A549 (cell line): ENCODE data around the gene CXorf49B. TPM values are rescaled to one million over a fixed set of nuclear protein-coding genes. Genes with fewer than 3 reads are reported as not detected.
"Not testable (repeated sequence)": the region's sequence is repeated elsewhere in the genome, so short reads cannot be mapped to it uniquely, and the experiment has no call there.

Experiments used
- ATAC-seq, 2 experiments: fragments of 200-7000 bp in 1 of 2; fragments of >200 bp in 1 of 2; cut with Nextera tagmentation in 1 of 2; cut with Tn5 transposase in 1 of 2; 3 replicates each; pipeline versions ENCODE4 v1.8.0 to v1.9.1; 2018 to 2020; ENCODE audit warnings: mild to moderate bottlenecking in 1 of 2, moderate library complexity in 1 of 2
- CTCF ChIA-PET: fragments of 300-600 bp; sonication (Branson Sonifier 250); formaldehyde crosslinking; extraction: SDS; loops from one replicate; lab custom pipeline; 2021; ENCODE audit warnings: antibody characterized with exemption, inconsistent platforms; lab: Yijun Ruan, JAX
- POLR2A ChIA-PET: fragments of 350-600 bp; formaldehyde crosslinking; extraction: SDS; loops from one replicate; lab custom pipeline; 2021; ENCODE audit warnings: antibody characterized with exemption, inconsistent platforms; lab: Yijun Ruan, JAX
- DNase-seq, 2 experiments: peaks; one replicate each; pipeline versions ENCODE4 v3.0.0 to v3.0.0-alpha.2; 2011 to 2016; ENCODE audit warnings: low read depth in 1 of 2, low spot score in 1 of 2
- FAIRE-seq: peaks from 2 replicates; lab custom pipeline; 2011; peaks lifted over from hg19 to GRCh38; lab: Jason Lieb, UNC
- H3K27ac ChIP-seq, 2 experiments: fragments of >200 bp; sonication (Bioruptor Twin); formaldehyde crosslinking; 3 replicates each; pipeline ENCODE4 v1.5.1; 2016 to 2017
- H3K4me1 ChIP-seq: fragments of >200 bp; sonication (Bioruptor Twin); formaldehyde crosslinking; 3 replicates; pipeline ENCODE4 v1.6.1; 2016
- H3K4me2 ChIP-seq: fragments of >200 bp; sonication (Bioruptor Twin); formaldehyde crosslinking; 3 replicates; pipeline ENCODE4 v1.6.1; 2016
- H3K4me3 ChIP-seq: fragments of >200 bp; sonication (Bioruptor Twin); formaldehyde crosslinking; 3 replicates; pipeline ENCODE4 v1.5.1; 2016
- H3K9me3 ChIP-seq: fragments of >200 bp; sonication (Bioruptor Twin); formaldehyde crosslinking; 3 replicates; pipeline ENCODE4 v1.6.1; 2016
- KDM1A ChIP-seq: fragments of 200-600 bp; sonication (generic); IDR thresholded peaks from 2 replicates; pipeline ENCODE4 v1.6.1; 2016; ENCODE audit warnings: low read depth, mild to moderate bottlenecking
- MAFK ChIP-seq: fragments of 450-650 bp; IDR thresholded peaks from 2 replicates; pipeline ENCODE4 v1.6.1; 2014; ENCODE audit not compliant: partially characterized antibody
- MAX ChIP-seq: IDR thresholded peaks from 2 replicates; pipeline ENCODE4 v1.6.1; 2012
- WGBS: methylation state at CpG from one replicate; pipeline ENCODE4 v1.1.6; 2017; ENCODE audit errors: missing lambda C conversion rate; 5-methylcytosine and 5-hydroxymethylcytosine counted together
- polyA plus RNA-seq, 4 experiments: library from polyadenylated mRNA; depleted of rRNA in 3 of 4; stranded (reverse); fragments of >200 nt; fragmentation: RNase III in 1 of 4; extraction: RNeasy Plus Mini Kit Qiagen cat#74134 plus additional on column Dnase treatment in 1 of 4; gene quantifications; 2 replicates in 3 of 4; 3 replicates in 1 of 4; pipeline ENCODE4 v1.2.3, GENCODE V29; 2011 to 2017
- TF ChIP-seq, protein P1 (sequence below): fragments of 450-650 bp; IDR thresholded peaks from 2 replicates; pipeline ENCODE4 v1.6.1; 2014; ENCODE audit warnings: antibody characterized with exemption

CXorf49B gene
- polyA plus RNA-seq, 2 of the 4 experiments (the other 2 are of a cell fraction) = not detected

DNA sequence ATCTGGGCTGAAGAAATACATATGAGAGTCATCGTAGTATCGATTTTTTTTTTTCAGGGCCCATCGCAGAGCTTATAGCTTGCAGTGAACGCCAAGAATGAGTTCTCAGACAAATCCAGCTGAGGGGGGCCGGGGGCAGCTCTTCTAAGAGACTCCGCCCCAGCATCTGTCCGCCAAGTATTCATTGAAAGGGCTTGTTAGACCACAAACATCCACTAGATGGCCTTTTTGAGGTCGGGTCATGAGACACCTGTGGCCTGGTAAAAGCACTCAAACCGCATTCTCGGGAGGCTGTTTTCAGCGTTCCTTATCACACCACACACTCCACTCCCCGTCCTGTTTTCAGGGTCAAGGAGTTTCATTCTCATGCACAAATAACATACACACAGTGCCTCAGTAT is 15.2 kb downstream of the CXorf49B start:
- FAIRE-seq, H3K27ac ChIP-seq, H3K4me2 ChIP-seq, H3K4me1 ChIP-seq, H3K4me3 ChIP-seq, CTCF ChIA-PET, DNase-seq, H3K9me3 ChIP-seq, POLR2A ChIA-PET: not testable (repeated sequence)
- ATAC-seq = peak; percentile 66 to 78; a peak in 4 of 6 replicates
- WGBS = no CpG with 5 or more reads among the region's 12 CpGs

GRCh38 chrX:71782225-71782949 is 19.2 kb downstream of the CXorf49B start:
- DNase-seq, ATAC-seq, H3K9me3 ChIP-seq, H3K4me2 ChIP-seq, FAIRE-seq, H3K4me1 ChIP-seq, H3K4me3 ChIP-seq, CTCF ChIA-PET, H3K27ac ChIP-seq, POLR2A ChIA-PET: not testable (repeated sequence)
- WGBS = no CpG with 5 or more reads among the region's 10 CpGs

DNA sequence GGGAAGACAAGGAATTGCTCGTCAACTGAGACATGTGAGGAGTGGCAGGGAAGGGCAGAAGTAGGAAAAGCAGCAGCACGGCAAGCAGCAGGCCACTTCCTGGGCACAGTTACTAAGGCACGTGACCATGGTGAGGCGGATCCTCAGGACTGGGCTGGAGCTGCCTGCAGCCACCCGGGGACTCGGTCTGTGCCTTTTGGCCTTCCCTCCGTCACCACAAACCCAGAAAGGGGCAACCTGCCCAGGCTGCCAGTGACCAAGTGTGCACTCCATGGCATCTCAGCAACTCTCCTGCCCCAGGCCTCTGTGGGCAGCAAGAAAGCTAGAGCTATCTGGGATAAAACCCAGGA is 19.8 kb downstream of the CXorf49B start:
- DNase-seq, H3K4me2 ChIP-seq, H3K9me3 ChIP-seq, POLR2A ChIA-PET, CTCF ChIA-PET, H3K27ac ChIP-seq, FAIRE-seq, H3K4me1 ChIP-seq, H3K4me3 ChIP-seq, ATAC-seq: not testable (repeated sequence)
- no CpG with 5 or more reads among the region's 7 CpGs for WGBS

- WGBS = no CpG with 5 or more reads among the region's 20 CpGs
- FAIRE-seq, CTCF ChIA-PET, H3K4me2 ChIP-seq, DNase-seq, H3K4me1 ChIP-seq, H3K4me3 ChIP-seq, H3K27ac ChIP-seq, POLR2A ChIA-PET, H3K9me3 ChIP-seq: not testable (repeated sequence)
- ATAC-seq = peak; percentile 19 to 54; a peak in 3 of 6 replicates
Measured at GRCh38 chrX:71783569-71784347, 20.6 kb downstream of the CXorf49B start.

GRCh38 chrX:71784348-71784983 is 21.3 kb downstream of the CXorf49B start:
- CTCF ChIA-PET, POLR2A ChIA-PET, H3K4me1 ChIP-seq, H3K27ac ChIP-seq, DNase-seq, FAIRE-seq, H3K4me2 ChIP-seq, H3K9me3 ChIP-seq, H3K4me3 ChIP-seq: not testable (repeated sequence)
- ATAC-seq = peak; percentile 62 to 87; a peak in 4 of 6 replicates
- no CpG with 5 or more reads among the region's 15 CpGs for WGBS

DNA sequence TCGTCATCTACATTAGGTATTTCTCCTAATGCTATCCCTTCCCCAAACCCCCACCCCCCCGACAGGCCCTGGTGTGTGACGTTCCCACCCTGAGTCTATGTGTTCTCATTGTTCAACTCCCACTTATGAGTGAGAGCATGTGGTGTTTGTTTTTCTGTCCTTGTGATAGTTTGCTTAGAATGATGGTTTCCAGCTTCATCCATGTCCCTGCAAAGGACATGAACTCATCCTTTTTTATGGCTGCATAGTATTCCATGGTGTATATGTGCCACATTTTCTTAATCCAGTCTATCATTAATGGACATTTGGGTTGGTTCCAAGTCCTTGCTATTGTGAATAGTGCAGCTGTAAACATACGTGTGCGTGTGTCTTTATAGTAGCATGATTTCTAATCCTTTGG is 43.3 kb downstream of the CXorf49B start:
- POLR2A ChIA-PET, ATAC-seq, H3K4me2 ChIP-seq, DNase-seq, H3K4me1 ChIP-seq, FAIRE-seq, H3K27ac ChIP-seq, H3K4me3 ChIP-seq, H3K9me3 ChIP-seq, CTCF ChIA-PET: not testable (repeated sequence)
- 13% methylated on average over 4 of the region's 5 CpGs for WGBS

DNA sequence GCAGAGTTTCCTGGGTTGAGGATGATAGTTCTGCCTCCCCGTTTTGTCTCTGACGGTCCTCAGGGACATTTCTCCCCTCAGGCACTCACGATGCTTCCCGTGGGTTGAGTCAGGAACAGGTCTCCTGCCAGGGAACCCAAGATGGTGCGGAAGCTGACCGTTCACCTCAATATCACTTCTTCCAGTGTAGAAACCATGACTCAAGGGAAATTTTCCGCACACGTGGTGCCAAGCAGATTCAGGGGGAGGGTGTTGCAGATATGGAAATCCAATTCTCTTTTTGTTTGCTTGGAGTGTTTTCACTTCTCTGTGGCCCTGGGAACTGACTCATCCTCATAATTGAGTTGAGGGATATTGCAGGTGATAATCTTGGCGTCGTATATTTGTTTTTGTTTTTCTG is 46.7 kb downstream of the CXorf49B start:
- H3K4me1 ChIP-seq = 0 out of 3 replicates have a peak, but pooled peaks cover 3% of the 10 kb centered on the region
- FAIRE-seq (no peak), DNase-seq (peak in 1 of 2 experiments; percentile 30), ATAC-seq (peak; percentile 44 to 47; a peak in 2 of 6 replicates)
- H3K27ac ChIP-seq = no peak overlapping the region
- TF ChIP-seq, protein P1, sequence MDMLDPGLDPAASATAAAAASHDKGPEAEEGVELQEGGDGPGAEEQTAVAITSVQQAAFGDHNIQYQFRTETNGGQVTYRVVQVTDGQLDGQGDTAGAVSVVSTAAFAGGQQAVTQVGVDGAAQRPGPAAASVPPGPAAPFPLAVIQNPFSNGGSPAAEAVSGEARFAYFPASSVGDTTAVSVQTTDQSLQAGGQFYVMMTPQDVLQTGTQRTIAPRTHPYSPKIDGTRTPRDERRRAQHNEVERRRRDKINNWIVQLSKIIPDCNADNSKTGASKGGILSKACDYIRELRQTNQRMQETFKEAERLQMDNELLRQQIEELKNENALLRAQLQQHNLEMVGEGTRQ = peak; percentile 20; the same call in 1 of the 2 replicates
- TF ChIP-seq KDM1A = no peak
- no peak for TF ChIP-seq MAX
- peak; percentile 29 for TF ChIP-seq MAFK
- no peak overlapping the region for H3K4me3 ChIP-seq
- H3K4me2 ChIP-seq = peak overlapping the region; percentile 49; the same call in 2 of the 3 replicates
- H3K9me3 ChIP-seq = no peaks in the 10 kb centered on the region
- ChIA-PET CTCF (no interaction called here), POLR2A (no interaction called here)
- WGBS = under 1% methylated on average over 10 of the region's 10 CpGs
